Globus pallidus (tissue), 1 donor: ENCODE measurements around the gene GRIK4.
A peak's percentile ranks its signal among the peaks of the same experiment; 100 is the strongest.

Experiments
- DNase-seq: peaks from one replicate; pipeline ENCODE4 v3.0.0-alpha.2; 2015; ENCODE audit warnings: low spot score

The GRIK4 gene

DNA sequence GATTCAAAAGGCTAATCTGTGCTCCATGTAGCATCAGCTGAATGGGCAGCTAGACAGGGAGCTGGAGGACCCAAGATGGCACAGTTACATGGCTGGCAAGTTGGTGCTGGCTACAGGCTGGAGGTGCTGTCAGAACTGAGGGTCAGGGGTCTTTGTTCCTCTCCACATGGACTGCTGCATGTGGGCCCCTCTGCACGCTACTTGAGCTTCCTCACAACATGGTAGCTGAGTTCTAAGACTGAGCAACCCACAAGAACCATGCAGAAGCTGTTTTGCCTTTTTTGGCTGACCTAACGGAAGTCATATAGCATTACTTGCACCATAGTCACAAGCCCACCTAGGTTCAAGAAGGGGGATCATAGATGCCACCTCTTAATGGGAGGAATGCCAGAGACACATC, 196.1 kb downstream of the GRIK4 start:
- no peak for DNase-seq

DNA sequence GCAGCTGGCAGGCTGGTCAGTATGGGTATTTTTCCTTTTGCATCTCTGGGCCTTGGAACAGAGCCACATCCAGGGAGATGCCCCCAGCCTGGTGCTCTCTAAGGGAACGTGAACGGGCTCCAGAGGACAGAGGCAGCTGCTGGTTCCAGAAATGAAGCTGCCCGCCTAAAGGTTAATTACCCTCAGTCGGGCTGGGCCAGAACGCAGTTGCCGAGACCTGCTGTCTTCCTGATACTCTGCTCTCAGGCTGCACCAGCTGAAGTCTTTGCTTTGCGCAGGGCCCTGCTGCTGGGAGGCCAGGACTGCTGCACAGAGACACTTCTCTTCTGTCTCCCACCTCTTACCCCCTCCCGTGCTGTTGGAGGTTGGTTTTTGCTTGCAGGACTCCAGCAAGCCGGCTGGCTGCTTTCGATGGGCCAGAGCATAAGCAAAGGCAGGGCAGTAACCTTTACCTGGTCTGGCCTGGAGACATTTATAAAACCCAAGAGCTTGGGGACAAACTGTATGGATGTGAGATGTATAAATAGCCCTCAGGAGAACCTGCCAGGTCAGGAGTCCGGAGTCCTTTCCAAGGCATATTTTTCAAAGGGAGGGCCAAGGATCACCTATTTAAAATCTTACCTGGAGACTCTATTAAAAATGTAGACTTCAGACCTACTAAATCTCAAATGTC, 197.1 kb downstream of the GRIK4 start:
- no peak for DNase-seq

DNA sequence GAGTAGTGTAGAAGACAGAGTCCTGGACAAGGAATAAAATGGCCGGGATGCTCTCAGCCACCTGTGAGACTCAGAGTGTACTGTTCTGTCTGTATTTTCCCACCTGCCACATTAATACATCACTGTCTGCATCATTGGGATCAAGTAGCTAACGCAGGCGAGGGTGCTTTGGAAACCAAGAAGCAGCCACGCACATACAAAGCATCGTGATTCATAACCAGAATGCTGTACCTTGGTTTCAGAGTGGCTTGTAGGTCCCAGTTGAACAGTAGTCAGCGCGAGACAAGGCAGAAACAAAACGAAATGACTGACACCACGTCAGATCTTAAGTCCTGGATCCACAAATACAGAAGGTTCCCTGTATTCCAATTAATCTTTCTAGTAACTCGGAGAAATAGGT, 198.3 kb downstream of the GRIK4 start:
- no peak for DNase-seq

DNA sequence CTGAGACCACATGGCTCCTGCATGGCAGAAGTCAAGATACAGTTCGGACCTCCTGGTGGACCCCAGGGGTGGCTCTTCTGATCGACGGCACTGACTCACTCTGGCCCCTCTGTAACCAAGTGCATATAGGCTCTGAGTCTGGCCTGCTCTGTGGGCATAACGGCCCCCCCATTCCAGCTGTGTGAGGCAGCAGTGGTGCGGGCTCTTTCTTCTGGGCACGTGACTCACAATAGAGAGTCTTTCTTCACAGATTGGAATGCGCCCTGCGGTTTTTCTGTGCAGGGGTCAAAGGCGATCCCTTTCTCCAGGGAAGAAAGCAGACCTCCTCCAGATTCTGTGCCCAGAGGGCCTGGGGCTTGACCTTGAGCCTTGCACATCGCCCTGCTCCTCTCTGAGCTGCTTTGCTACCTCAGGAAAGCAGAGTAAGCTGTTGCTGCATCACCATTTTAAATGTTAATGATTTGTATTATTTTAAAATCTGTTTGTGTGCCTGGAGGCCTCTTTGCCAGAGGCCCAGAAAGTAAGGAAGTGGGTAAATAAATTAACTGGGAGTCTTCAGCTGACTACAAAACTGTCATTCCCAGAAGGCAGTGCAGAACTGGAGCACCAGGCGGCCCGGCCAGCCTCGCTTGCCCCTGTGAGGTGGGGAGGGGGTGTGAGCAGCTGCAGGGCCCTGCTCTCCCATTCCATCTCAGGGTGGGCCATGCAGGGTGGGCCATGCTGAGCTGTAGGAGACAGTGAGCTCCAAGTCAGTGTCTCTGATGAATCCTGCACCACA, 199.0 kb downstream of the GRIK4 start:
- peak; percentile 84 for DNase-seq

DNA sequence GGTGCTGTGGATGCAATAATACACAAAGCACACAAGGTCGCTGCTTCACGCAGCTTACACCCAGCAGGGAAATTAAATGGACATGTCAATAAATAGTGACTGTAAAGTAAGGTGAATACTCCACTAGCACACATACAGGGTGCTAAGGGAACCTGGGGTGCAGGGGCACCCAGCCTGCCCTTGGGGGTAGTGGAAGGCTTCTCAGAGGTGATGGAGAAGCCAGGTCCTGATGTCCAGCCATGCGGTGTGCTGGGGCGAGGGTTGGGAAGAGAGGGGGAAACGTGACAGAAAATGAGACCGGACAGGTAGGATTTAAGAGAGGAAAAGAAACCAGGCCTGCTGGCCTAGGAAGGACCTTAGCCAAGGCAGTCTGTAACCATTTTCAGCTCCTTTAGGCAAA, 200.5 kb downstream of the GRIK4 start:
- no peak for DNase-seq

DNA sequence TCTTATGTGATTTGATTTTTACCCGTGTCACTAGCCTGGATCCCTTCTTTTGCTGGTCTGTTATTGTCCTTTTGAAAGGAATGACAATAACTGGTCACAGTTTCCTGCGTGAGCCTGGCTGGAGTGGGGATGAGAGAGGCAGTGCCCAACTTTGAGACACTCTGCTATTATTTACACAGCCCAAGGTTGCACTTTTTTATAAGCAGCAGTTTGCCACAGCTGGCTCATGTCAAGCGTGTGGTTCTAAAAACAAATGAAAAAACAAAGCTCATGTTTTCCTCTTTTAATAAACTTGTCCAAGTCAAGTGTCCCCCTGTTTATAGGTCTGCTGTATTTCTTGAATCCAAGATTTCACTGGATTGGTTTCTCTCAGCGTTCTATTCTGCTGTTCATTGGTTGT, 201.3 kb downstream of the GRIK4 start:
- no peak for DNase-seq

DNA sequence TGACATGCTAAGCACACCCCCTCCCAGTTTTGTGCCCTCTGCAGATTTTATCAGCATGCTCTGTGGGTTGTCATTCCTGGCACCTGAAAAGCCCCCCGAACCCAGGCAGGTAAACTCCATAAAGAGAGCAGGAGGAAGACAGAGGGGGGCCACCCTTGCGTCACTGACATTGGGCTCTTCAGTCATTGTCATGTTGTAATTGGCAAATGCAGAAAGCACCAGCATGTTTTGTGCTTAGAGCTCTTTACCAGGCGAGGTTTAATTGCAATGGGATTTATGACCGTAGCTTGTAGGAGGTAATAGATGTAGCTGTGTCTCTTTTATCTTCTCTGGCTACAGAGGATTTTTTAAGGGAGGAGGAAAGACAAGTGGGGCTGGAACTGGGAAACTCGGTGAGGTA, 201.7 kb downstream of the GRIK4 start:
- DNase-seq = no peak

DNA sequence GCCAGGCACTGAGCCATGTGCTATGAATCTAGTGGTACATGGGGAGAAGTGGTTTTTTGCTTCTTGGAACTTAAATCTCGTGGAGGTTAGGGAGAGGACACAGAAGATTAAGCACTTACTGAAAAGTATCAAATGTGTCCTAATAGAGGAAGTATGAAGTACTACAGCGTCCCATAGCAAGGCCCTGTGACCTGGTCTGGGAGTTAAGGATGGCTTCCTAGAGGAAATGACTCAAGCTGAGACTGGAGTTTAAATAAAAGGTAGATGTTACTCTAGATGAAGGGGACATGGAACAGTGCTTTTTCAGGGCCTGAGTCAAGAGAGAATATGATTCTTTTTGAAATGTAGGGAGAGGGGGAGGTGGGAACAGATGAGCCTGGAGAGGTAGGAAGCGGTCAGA, 202.9 kb downstream of the GRIK4 start:
- DNase-seq = no peak

DNA sequence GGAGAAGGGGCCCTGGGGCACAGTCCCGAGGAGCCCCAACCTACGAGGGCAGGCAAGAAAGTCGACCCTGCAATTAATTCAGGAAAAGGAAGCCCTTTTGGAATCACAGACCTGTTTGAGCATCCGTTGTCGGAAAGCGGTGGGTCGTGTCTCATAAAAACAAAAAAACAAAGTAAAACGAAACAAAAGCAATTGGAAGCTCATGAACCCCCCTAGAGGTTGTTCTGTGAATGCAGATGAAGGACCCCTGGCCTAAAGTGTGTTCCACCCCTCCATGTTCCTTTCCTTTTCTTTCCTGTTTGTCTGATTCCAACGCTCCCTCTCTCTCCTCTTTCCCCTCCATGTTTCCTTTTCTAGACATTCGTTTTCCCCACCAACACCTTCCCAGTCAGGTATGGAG, 203.7 kb downstream of the GRIK4 start:
- no peak for DNase-seq

DNA sequence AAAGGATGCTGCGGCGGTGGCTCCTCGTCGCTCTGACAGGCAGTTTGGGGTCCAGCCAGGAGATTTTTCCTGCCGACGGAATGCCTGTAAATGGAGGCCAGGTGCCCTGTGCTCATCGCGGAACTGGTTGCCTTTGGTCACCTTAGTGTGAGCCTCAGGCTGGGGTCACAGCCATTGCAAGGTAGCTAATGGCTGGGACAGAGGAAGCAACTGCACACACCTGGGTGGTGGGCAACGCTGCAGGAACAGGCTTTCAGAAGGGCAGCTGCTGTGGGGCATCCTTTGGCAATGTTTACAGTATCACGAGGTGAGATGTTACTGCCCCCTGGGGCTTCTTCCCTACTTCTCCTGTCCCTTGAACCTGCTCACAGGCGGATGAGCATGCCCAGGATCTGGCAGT, 205.5 kb downstream of the GRIK4 start:
- DNase-seq = no peak

DNA sequence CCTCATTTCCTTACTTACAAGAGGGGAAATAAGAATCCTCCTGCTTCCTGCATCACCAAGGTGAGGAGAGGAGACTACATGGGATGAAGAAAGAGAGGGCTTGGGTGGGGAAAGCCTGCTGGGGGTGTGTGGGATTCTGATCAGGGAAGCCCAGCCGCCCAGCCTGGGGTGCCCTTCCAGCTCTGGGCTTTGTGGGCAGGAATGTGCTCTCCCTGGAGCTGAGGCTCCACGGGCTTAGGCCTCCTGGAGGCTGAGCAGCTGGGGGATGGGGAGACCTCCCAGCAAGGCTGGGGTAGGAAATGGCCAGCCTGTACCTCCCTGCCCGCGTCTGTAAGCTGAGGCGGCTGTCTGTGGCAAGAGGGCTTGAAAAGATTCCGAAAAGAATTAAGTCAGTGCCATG, 206.1 kb downstream of the GRIK4 start:
- DNase-seq = no peak

DNA sequence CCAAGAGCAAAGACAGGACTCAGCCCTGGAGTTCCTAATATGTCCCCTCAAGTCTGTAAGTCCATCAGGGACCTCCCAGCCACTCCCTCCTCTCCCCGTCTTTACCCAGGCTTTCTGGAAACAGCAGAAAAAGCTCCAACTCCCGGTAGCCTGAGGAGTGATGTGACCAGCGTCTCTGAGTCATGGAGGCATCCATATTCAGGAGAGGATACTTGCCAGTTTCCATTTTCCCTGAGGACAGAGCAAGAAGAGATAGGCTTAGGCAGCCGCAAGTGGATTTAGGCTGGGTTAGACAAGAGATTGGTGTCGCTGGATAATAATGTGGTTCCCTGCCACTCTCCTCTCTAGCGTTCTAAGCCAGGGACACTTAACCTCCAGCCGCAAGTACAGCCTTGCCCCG, 206.6 kb downstream of the GRIK4 start:
- no peak for DNase-seq

DNA sequence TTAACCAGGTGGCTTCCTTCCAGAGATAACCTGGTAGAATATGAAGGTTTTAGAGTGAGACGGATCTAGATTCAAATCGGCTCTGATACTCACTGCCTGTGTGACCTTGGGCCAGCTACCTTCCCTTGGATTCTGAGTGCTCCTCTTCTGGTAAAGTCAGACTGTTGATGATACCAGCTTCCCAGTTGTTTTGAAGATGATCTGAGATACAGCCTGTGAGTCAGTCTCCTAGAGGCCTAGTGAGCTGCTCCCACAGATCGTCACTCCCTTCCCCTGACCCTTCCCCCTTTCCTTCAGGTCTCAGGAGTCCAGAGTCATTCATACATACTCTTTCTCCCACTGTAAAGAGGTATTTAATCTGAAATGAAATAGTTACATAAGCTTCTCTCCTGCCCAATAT, 207.8 kb downstream of the GRIK4 start:
- DNase-seq = no peak

DNA sequence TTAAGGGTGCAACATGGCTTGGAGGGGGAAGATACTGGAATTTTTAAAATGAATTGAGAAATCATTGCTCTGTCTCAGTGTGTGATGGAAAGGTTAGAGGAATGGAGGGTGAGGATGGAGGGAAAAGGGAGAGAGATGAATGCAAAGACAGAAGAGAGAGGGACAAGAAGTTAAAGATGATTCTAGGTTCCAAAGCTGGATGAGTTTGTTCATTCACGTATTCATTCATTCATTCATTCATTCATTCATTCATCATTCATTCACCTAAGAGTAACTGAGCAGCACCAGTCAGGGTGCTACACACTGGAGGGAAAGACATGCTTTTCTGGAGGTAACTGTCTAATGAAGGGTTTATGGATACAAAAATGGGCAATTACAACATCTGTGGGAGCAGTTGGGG, 209.2 kb downstream of the GRIK4 start:
- no peak for DNase-seq

DNA sequence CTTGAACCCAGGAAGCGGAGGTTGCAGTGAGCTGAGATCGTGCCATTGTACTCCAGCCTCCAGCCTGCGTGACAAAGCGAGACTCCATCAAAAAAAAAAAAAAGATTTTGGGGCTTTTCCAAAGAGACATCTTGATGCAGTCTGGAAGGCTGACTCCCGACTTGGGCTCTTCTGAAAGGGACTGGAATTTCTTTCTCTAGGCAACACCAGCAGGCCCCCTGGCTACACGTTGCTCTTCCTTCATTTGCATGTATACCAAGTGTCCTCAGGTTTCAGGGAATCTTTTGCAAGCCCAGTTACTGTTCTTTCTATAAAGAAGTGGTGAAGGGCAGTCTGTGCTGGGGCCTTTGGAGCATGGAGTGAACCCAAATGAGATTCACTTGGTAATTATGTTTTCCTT, 211.0 kb downstream of the GRIK4 start:
- DNase-seq = no peak

DNA sequence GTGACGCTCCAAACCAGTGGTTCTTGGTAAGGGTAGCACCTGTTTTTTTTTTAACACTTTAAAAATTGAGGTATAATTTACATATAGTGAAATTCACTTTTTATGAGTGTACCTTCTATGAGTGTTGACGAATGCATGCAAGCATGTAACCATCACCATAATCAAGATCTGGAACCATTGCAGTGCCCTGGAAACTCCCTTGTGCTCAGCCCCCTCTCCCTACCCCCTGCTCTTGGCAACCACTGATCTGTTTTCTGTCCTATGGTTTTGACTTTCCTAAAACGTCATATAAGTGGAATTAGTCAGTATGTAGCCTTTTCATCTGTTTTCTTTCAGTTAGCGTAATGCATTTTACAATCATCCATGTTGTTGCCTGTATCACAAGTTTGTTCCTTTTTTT, 212.2 kb downstream of the GRIK4 start:
- no peak for DNase-seq

DNA sequence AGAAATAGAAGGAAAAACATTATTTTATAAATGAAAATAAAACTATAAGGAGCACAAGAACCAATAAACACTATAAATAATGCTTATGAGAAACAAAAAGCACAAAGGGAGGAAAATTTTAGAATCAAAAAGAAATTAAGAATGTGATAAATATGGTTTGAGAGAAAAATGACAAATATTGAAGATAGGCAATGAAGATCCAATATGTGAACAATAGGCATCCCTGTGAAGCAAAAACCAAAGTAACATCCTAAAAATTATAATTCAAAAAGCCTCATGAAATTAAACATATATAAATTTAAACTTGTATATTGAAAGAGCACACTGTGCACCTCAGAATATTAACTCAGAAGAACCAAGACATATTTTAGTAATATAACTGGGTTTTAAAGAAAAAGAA, 216.2 kb downstream of the GRIK4 start:
- no peak for DNase-seq

DNA sequence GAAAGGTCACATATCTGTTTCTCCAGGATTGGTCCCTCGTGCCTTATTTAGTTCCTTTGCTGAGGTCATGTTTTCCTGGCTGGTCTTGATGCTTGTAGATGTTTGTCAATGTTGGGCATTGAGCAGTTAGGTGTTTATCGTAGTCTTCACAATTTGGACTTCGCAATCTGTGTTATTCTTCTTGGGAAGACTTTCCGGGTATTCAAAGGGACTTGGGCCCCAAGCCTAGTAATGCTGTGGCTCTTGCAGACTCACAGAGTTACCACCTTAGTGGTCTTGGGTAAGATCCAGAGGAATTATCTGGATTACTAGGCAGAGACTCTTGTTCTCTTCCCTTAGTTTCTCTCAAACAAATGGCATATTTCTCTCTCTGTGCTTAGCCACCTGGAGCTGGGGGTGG, 223.5 kb downstream of the GRIK4 start:
- DNase-seq = no peak

DNA sequence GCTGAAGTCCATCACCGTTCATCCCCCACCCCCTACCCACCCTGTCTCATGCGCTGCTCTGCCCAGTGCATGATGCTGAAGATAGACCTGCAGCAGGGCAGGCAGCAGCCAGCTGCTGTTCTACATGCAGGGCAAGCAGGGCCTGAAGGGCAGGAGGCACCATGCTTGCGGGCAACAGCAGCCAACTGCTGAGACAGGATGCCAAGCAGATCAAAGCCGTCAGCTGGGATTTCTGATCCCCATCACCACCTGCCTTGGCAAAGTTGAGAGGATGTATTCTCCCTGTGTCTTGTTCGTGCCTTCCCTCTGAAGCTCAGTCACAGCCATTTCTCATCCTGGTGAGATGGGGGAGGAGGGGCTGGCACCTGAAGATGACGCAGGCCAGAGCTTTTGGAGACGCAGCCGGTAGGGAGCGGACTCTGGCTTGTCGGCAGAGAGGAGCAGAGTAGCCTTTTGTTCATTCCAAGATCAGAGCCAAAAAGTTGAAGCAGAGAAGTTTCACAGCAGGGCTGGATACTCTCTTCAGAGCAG, 227.0 kb downstream of the GRIK4 start:
- no peak for DNase-seq

DNA sequence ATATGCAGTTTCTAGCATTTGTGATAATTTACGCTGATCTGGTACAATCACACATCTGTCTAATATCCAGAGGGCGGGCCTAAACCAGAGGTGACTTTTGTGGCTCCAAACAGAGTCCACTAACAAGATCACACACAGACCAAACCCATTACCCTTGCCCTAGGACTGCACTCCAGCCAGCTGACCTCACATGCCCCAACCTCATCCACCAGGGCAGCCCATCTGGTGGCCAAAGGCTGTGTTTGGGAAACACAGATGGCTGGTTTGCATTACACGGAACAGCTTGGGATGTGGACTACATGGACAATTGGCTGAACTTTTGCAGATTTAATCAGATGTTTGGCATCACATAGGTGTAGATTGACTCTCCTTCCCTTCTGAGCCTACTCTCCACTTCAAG, 228.2 kb downstream of the GRIK4 start:
- no peak for DNase-seq

DNA sequence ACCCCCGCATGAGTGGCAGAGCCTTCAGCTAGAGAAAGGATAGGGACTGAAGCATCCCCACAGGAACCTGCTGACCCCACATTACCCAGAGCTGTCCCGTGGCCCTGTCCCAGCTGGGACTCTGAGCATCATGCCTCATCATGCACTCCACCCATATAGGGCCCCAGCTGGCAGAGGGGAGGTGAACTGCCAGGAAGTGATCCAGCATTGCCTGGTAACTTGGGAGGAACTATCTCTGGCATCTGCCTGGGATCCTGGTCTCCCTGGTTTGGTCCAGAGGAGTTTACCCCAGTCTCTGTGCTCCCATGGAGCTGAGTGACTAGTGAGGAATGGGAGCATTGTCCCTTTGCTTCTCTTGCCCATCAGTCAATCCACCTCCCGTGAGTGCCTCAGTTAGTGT, 228.8 kb downstream of the GRIK4 start:
- no peak for DNase-seq

DNA sequence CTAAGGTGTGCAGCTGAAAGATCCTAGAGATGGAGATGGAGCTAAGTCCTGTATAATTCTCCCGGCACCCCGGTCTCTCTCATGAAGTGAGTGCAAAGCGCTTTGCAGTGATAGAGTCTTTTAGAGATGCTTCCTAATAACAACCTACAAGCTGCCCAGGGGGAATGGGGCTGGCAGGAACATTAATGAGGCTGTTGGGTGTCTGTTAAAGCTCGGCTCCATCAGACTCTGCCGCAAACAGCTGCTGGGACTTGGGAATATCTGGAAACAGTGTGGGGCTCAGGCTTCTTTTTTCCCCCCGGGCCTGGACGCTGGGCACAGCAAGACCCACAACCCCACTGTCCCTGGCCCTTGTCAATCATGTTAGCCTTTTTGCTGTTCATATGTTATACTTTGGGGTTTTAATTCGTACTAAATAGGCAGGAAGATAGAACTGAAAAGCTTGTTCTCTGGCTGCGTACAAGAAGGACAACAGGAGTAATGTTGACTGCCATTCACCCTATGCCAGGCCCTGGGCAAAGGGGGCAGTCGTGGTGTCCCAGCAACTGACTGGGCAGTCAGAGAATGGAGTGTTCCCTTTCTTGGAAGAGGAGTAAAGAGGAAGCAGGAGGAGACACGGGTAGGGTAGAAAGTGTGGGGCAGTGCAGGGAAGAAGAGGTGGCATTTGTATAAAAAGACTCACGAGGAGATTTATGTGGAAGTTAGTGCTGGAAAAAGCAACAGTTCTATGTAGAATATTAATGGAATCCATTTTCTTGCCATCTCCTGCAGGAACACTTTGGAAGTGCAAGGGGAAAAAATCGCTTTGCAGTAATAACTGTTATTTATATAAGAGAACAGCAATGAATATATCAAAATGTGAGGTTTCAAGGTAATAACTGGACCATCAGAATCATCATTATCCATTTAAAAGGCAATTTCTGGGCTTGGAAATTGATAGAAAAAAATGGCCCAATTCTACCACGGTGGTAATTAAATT, 232.8 kb downstream of the GRIK4 start:
- DNase-seq = no peak

DNA sequence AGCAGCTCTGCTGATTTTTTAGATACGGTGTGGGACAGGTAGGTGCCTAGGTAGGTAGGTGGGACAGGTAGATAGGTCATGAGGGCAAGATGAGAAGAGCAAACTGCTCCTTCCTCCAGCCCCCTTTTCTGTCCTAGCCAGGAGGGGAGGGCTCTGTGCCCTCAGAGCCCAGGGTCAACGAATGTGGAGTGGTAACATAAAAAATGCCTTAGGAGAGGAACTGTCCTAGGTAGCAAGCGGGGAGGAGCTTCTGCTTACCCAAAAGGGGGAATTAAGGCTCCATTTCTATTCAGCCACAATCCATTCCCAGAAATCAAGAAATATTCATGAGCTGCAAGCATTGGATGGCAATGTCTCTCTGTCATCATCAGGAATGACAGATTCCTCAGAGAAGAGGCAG, 234.8 kb downstream of the GRIK4 start:
- DNase-seq = no peak
